GM12874 (cell line): ENCODE measurements around the gene XRCC6.

ENCODE experiments used
- TF ChIP-seq, protein P1 (sequence below): IDR thresholded peaks from 2 replicates; pipeline ENCODE4 v1.5.1; 2011; ENCODE audit warnings: low read depth, mild to moderate bottlenecking, control low read depth, low read length, moderate library complexity; ENCODE audit not compliant: insufficient read depth

The XRCC6 gene

DNA sequence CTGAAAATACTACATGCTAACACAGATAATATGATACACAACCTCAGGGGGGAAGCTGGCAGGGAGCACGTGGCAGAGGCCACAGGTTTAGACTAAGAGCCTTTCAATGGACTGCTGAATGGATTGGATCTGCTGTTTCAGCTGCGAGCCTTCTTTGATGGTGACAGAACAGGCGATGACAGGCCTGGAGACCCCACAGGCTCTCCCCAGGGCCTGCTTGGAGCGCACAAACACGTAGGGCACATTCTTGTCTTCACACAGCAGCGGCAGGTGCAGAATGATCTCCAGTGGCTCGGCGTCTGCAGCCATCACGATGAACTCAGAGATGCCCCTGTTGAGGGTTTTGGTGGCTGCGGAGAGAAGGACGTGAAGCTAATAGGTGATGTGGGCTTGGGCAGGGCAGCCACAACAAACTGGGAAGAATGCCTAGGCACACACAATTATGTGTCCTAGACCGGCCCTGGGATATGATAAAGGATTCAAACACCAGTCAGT lies 53.8 kb downstream of the XRCC6 start:
- TF ChIP-seq, protein P1, sequence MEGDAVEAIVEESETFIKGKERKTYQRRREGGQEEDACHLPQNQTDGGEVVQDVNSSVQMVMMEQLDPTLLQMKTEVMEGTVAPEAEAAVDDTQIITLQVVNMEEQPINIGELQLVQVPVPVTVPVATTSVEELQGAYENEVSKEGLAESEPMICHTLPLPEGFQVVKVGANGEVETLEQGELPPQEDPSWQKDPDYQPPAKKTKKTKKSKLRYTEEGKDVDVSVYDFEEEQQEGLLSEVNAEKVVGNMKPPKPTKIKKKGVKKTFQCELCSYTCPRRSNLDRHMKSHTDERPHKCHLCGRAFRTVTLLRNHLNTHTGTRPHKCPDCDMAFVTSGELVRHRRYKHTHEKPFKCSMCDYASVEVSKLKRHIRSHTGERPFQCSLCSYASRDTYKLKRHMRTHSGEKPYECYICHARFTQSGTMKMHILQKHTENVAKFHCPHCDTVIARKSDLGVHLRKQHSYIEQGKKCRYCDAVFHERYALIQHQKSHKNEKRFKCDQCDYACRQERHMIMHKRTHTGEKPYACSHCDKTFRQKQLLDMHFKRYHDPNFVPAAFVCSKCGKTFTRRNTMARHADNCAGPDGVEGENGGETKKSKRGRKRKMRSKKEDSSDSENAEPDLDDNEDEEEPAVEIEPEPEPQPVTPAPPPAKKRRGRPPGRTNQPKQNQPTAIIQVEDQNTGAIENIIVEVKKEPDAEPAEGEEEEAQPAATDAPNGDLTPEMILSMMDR: no peak

DNA sequence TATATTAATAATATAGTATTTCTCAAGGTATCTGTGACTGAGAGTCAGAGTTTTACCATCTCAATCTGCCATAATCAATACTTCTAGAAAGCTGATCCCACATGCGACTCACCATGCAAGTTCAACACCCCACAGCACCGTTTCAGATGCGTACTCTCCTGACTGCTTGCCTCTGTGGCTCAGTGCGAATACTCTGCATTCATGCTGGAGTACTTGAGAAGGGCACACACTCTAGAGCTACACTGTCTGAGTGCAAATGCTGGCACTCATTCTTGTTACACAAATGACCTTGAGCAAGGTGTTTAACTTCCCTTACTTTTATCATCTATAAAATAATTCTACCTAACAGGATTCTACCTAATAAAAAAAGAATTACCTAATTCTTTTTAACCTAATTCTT lies 55.0 kb downstream of the XRCC6 start:
- TF ChIP-seq, protein P1: no peak

DNA sequence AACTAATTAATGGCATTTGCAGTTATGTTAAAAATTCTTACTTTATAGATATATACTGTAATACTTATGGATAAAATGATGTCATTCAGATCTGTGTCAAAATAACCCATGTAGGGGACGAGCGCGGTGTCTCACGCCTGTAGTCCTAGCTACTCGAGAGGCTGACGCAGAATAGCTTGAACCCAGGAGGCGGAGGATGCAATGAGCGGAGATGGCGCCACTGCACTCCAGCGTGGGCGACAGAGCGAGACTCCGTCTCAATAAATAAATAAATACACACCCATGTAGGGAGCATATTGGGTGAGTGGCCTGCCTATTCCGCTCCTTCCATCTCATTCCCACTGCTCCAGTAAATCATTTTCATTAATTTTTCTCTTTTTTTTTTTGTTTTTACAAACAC lies 60.5 kb downstream of the XRCC6 start:
- TF ChIP-seq, protein P1: no peak

DNA sequence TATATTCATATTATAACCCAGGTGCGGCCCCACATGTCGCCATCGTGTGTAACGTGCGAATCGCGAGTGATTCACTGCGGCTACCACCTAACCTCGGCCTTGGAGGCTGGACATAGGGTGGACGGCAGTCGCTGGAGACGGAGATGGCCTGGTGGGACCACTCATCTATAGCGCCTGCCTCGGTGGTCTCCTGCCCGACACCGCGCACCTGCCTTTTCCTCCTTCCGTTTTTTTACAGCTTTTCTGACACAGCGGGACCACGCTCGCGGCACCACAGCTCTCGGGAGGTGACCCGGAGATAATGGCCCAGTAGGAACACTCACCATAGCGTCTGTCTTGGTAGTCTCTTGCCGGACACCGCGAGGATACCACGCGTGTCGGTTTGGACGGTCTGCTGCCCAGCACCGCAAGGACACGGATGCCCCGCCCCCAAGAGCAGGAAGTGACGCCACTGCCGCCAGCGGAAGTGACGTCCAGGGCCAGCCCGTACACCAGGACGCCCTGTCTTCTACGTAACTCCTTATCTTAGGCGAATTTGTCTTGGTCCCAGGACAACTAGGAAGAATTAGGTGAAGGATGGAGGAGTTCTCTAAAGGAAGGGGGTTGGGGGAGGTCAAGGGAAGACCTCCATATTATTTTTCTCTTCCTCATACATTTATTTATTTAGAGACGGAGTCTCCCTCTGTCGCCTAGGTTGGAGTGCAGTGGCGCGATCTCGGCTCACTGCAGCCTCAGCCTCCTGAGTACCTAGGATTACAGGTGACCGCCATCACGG lies 61.1 kb downstream of the XRCC6 start:
- TF ChIP-seq, protein P1: no peak

DNA sequence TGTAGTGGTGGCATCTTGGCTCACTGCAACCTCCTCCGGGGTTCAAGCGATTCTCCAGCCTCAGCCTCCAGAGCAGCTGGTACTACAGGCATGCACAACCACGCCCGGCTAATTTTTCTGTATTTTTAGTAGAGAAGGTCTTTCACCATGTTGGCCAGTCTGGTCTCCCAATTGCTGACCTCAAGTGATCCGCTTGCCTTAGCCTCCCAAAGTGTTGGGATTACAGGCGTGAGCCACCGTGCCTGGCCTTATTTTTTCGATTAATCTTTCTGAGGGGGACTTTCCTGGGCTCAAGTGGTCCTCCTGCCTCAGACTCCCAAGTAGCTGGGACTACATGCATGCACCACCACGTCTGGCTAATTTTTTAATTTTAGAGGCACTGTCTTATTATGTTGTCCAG lies 62.0 kb downstream of the XRCC6 start:
- TF ChIP-seq, protein P1: no peak

DNA sequence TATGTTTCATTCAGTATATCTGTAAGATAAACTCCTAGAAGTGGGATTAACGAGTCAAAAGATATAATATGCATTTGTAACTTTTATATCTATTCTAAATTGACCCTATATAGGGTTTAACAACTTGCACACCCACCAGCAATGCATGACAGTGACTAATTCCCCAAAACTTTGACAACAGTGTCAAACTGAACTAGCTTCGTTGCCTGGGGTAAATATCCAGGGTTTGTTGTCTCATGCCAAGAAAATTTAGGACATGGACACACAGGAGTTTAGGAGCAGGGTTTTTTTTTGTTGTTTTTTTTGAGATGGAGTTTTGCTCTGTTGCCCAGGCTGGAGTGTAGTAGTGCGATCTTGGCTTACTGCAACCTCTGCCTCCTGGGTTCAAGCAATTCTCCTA lies 62.5 kb downstream of the XRCC6 start:
- TF ChIP-seq, protein P1: no peak

DNA sequence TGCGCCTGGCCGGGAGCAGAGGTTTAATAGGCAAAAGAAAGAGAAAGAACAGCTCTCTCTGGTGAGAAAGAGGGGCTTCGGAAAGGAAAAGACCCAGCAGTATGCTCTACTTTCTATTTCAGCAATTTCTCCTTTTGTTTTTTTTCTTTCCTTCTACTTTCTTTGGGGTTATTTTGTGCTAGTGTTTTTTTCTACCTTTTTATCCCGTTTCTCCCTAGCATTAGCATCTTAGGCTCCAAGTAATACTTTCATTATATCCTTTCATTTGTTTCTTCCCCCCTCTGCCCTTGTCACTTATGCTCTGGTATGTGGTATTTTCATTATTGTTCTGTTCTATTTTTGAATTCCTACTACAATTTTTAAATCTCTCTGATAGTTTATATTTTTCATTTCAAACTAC lies 63.1 kb downstream of the XRCC6 start:
- TF ChIP-seq, protein P1: no peak
